Left hindlimb (tissue), 1 donor: ENCODE results near the gene ALAS2.
"Not testable (repeated sequence)": the region's sequence is repeated elsewhere in the genome, so short reads cannot be mapped to it uniquely, and the experiment has no call there.

Experiments
- DNase-seq: peaks from one replicate; pipeline ENCODE4 v3.0.0-alpha.2; 2018

The ALAS2 gene

GRCh38 chrX:55005256-55005655 is 25.5 kb downstream of the ALAS2 start:
- no peak for DNase-seq

DNA sequence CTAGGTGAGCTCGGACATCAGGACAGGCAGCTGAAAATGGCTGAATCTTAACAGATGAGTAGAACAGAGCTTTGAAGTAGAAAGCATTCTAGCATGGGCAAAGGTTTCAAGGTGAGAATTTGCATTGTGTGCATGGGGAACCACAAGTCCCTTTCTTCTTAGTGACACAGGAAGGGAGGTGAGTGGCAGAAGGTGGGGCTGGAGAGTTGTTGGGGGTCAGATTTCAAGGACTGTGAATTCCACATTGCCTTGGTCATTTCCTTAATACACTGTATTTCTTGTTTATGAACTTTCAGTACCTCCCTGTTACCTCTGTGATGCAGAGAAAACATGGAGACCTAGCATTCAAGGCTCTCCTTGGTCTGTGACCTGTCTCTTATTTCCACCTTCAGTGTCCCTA is 26.5 kb downstream of the ALAS2 start:
- DNase-seq = no peak

DNA sequence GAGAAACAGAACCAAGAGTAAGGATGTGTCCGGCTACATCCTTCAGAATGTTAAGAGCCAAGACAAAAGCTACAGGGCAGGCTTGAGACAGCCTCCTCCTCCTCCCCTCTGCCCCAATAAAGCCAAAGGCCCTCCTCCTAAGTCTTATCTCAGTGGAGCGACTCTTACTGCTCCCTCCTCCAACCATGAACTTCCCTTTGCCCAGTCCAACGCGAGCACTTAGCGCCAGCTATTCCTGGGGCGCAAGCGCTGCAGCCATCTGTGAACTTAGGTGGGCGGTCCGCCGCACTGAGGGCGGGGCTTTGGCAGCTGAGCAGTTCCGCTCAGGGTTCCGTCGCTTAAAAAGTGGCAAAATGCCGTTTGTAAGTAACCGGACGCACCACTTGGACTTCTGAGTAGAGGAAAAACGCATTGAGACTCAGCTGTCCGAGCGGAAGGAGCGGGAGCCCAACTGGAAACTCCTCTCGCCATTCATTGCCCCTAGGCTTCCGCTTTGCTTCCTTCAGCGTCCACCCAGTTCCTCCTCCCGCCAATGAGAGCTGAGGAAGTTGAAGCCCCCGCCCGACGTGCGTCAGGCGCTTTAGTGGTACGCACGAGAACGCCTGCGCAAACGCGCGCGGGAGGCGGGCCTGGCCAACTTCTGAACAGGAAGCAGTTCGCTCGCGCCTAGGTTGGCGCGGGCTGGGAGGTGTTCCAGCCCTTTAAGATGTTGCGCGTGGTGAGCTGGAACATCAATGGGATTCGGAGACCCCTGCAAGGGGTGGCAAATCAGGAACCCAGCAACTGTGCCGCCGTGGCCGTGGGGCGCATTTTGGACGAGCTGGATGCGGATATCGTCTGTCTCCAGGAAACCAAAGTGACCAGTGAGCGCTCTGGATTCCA is 30.8 kb downstream of the ALAS2 start, which contains the start of gene APEX2:
APEX2 (plus strand) TSS at position 647 of the 882 bp plus-strand sequence; CDS start at position 707, 60 bp downstream.
- DNase-seq = peak; percentile 91

DNA sequence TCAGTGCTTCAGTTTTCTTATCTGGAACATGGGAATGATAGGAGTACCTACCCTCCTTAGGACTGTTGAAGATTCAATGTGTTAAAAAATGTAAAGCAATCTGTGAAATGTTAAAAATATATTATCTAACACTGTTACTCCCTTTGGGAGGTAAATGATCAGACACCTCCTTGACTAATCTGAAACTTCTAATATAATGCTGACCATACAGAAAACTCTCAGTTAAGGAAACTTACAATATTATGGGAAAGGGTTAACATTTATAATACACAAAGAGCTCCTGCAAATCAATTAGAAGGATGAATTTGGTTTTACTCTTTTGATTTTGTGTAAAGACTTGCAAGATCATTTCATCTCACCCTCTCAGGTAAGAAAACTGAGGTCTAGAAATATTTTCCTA is 35.2 kb downstream of the ALAS2 start:
- no peak for DNase-seq

- DNase-seq = no peak
Observed at GRCh38 chrX:54994668-54995351, 36.0 kb downstream of the ALAS2 start.

- no peak for DNase-seq
Observed at GRCh38 chrX:54994099-54994498, 36.7 kb downstream of the ALAS2 start, which contains the start of gene PFKFB1. PFKFB1 (minus strand) TSS chrX:54994188; CDS start chrX:54994007, 181 bp downstream.

GRCh38 chrX:54992911-54993622 is 37.7 kb downstream of the ALAS2 start:
- no peak for DNase-seq

- no peak for DNase-seq
Observed at GRCh38 chrX:54991706-54992105, 39.1 kb downstream of the ALAS2 start.

DNA sequence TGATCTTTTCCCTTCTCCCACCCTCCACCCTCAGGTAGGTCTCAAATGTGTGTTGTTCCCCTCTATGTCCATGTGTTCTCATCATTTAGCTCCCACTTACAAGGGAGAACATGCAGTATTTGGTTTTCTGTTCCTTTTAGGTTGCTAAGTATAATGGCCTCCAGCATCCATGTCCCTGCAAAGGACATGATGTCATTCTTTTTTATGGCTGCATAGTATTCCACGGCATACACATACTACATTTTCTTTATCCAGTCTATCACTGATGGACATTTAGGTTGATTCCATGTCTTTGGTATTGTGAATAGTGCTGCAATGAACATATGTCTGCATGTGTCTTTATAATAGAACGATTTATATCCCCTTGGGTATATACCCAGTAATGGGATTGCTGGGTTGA is 47.5 kb downstream of the ALAS2 start:
- DNase-seq = not testable (repeated sequence)

DNA sequence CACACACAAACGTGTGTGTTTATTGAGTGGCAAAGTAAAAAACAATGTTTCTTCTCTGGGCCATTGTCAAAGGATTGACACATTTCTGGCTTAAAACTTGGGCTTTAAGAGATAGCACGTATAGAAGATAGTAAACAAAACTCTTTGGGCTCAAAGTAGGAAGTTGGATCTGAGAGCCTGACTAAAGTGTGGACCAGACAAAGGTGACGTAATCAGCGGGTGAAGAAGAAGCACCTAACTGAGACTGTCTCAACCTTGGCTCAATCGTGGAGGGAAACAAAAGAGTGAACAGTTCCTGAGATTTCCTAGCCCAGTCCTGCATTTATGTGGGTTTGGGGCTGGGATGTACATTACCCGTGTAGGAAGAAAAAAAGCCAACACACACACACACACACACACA is 50.4 kb downstream of the ALAS2 start:
- DNase-seq = no peak

DNA sequence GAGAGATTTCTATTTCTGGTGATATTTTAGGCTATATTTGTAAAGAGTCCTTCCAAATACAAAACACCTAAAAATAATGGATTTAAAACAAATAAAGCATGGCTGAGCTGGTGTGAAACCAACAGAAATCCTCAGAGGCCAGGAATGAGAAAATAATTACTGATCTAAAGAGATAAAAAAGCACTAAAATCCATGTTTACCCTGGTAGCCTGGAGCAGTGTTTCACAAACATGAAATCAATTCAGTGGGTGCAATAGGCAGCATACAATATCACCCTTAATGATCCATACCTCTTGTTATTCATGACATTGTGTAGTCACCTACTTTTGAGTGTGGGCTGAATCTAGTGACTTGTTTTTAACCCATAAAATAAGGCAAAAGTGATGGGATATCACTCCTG is 51.3 kb downstream of the ALAS2 start:
- DNase-seq = no peak

- no peak for DNase-seq
Observed at GRCh38 chrX:54978448-54978847, 52.3 kb downstream of the ALAS2 start.

GRCh38 chrX:54977387-54977786 is 53.4 kb downstream of the ALAS2 start:
- DNase-seq = no peak

- no peak for DNase-seq
Observed at GRCh38 chrX:54964766-54965497, 65.8 kb downstream of the ALAS2 start.

DNA sequence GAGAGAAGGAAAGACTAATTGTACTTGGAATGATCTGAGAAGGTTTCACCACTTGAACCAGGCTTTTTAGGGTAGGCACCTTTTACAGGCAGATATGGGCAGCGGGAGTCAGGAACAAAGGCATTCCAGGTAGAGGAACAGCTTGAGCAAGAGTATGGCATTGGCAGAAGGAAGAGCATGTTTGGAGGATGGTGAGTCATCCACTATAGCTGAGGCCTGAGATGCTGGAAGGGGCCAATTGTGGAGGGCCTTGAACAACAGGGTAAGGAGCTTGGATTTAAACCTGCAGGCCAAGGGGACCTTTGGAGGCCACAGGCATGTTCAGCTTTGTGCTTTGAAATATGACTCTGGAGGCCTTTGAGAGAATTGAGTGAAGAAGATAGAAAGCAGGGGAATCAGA is 69.0 kb downstream of the ALAS2 start:
- DNase-seq = no peak
